Fibroblast of skin of left quadriceps (primary cell): Measurements from ENCODE around the gene KLF4.

ENCODE experiments used
- DNase-seq, 2 experiments: peaks; one replicate each; pipeline ENCODE4 v3.0.0-alpha.2; 2013; ENCODE audit warnings: low read depth in 2 of 2

KLF4 gene

DNA sequence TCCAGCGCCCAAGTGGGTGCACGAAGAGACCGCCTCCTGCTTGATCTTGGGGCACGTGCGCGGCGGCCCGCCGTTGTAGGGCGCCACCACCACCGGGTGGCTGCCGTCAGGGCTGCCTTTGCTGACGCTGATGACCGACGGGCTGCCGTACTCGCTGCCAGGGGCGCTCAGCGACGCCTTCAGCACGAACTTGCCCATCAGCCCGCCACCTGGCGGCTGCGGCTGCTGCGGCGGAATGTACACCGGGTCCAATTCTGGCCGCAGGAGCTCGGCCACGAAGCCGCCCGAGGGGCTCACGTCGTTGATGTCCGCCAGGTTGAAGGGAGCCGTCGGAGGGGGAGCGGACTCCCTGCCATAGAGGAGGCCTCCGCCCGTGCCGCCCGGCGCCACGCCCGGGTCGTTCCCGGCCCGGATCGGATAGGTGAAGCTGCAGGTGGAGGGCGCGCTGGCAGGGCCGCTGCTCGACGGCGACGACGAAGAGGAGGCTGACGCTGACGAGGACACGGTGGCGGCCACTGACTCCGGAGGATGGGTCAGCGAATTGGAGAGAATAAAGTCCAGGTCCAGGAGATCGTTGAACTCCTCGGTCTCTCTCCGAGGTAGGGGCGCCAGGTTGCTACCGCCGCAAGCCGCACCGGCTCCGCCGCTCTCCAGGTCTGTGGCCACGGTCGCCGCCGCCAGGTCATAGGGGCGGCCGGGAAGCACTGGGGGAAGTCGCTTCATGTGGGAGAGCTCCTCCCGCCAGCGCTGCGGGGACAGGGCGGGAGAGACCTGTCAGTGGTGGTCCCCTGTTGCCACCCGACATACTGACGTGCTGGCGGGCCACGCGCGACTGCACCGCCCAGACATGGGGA, 1.8 kb downstream of the KLF4 start:
- DNase-seq: no peak

DNA sequence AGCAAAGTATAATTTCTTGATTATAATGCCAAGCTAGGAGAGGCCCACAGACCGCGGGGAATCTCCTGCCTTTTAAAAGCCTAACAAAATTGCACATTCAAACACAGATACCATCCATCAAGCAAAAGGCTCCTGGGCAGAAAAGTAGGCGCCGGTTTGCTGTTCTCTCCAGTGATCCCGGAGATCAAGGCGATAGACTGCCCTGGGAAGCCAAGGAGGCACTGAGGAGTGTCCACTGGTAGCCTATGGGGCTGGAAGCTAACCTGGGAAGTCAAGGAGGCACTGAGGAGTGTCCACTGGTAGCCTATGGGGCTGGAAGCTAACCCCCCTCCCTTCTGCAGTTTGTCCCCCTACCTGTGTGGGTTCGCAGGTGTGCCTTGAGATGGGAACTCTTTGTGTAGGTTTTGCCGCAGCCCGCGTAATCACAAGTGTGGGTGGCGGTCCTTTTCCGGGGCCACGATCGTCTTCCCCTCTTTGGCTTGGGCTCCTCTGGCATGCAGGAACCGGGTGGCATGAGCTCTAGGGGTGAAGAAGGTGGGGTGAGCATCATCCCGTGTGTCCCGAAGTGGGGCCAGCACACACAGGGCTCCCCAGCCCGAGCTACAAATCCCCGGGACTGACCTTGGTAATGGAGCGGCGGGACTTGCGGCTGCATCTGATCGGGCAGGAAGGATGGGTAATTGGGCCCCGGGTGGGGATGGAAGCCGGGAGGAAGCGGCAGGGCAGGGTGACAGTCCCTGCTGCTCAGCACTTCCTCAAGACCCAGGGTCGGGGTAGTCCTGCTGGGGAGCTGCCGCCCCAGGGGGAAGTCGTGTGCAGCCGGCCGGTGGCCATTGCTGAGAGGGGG, 2.7 kb downstream of the KLF4 start:
- no peak for DNase-seq

DNA sequence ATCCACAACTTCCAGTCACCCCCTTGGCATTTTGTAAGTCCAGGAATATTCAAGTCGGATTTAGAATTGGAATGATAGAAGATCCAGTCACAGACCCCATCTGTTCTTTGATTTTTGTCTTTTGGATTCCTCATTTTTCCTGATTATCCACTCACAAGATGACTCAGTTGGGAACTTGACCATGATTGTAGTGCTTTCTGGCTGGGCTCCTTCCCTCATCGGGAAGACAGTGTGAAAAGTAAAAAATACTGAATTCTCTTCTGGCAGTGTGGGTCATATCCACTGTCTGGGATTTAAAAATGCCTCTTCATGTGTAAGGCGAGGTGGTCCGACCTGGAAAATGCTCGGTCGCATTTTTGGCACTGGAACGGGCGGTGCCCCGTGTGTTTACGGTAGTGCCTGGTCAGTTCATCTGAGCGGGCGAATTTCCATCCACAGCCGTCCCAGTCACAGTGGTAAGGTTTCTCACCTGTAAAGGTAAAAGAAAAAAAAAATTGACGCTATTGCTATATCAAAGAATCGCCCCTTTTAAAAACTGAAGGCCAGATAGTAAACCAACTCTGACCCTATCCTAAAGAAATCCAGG, 4.0 kb downstream of the KLF4 start:
- no peak for DNase-seq

DNA sequence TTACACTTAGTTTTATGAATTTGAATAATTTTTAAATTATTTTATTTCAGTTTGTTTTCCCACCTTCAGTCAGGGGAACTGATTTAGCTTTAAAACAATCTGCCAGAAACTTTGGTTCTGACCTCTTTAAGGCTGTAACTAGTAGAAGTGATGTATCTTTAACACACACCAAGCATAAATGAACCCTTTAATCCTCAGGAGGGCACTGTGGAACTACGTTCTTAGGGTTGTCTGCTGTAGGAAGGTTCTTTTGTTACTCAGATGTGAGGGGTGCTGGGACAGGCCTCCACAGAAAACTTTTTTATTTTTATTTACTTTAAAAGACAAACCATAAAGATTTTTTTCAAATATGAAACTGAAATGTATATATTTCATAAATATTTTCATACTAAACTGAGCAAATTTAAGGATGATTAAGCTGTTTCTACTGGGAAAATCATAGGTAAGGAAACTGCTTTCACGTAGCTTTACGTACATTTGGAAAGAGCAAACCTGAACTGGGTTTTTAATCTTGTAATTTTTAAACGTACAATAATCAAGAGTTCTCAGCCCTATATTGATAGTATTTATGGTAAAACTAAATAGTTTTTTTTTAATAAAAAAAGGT, 5.3 kb downstream of the KLF4 start:
- DNase-seq: peak; percentile 64

DNA sequence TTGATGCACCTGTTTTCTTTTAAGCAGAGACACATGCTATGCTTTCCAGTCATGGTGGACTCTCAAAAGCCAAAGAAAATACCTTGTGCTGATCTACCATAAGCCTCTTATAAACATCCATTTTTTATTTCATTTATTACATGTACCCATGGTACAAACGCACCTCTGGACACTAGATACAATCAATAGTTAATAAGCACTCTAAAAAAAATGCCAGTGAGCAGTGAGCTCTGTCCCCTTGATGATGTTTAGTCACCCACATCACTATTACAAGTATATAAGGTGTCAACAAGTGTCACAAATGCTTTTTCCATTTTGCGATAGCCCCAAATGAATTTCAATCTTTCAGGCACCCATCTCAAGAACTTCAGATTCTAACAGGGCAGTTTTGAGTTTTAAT, 5.9 kb downstream of the KLF4 start:
- no peak for DNase-seq

DNA sequence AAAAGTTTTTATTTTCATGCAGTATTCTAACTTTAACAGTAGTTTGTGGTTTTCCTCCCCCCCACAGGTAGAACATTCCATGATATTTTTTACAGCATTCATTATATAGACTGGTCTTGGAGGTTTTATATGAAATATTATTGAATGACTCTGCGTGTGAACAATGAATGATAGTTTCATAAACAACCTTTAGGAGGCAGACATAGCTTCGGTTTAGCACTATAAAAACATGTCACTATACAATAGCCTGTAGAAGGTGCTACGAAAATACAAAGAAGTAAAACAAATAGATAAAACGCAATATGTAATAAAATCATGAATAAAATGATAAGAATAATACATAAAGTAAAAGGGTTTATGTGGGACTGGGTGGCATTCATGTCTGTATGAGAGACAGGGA, 8.5 kb downstream of the KLF4 start:
- no peak for DNase-seq

DNA sequence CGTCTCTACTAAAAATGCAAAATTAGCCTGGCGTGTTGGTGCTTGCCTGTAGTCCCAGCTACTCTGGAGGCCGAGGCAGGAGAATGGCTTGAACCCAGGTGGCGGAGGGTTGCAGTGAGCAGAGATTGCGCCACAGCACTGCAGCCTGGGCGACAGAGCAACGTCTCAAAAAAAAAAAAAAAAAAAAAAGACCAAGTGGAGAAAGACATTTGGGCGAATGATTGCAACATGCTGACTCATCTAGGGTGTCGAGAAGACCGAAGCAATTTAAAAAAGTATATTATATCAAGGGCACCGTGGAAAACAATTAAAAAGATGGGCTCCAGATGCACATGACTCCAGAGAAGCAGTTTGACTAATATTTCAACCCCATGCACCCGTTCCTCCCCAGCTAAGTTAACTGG, 9.2 kb downstream of the KLF4 start:
- peak; percentile 81 for DNase-seq

DNA sequence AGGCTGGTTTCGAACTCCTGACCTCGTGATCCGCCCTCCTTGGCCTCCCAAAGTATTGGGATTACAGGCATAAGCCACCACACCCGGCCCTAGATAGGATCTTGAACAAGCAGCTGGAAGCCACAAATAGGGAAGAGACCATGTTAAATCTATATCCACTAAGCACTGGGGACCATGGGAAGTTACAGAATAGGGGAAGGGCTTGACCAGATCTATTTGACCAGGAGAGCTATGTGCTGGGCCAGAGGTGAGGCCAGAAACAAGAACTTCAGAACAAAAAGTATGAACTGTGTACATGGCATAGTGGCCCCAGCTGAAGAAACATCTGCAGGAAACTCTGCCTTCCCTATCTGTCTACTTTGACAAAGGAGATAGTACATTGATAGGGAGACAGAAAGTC, 10.8 kb downstream of the KLF4 start:
- no peak for DNase-seq

DNA sequence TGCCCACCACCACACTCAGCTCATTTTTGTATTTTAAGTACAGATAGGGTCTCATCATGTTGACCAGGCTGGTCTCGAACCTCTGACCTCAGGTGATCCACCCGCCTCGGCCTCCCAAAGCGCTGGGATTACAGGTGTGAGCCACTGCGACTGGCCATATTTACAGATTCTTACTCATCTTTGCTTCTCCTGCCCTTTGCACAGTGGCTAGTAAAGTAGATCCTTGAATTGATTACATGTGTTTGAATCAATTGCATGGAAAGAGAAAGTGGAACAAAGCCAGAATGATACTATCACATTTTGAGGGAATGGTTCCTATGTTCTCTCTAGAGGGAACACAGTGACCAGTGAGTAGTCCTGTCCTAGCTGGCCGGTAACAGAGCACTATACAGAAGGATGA, 15.4 kb downstream of the KLF4 start:
- no peak for DNase-seq

DNA sequence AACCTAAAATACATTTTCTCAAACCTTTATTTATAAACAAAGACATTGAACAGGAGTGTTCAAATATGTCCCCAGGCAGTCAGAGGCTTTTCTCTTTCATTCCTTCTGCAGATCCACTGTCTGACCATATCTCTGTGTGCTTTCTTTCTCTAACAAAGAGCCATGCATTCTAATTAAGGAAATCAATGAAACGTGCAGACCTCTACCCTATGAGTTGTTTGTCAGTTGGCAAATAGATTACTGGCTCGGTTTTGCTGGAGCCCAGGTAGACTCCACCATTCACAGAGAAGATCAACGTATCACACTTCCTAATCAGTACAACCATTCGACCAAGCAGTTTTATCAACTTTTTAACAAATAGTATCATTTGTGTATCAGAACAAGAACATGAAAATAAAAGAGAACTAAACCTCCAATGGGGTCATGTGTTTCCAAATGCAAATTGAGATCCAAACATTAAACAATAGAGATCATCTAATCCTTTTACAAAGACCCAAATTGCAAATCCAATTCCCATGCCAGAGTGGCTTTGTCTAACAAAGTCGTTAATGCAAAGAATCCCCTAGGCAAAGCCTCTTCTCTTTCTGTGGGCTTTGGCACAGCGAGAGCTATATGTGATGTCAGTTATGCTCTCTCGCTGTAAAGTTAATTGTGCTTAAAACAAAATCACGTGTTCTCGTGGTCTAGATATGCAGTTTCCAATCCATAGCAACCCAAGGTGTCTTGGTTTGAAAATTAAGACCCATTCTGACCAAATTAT, 16.8 kb downstream of the KLF4 start:
- DNase-seq: no peak

DNA sequence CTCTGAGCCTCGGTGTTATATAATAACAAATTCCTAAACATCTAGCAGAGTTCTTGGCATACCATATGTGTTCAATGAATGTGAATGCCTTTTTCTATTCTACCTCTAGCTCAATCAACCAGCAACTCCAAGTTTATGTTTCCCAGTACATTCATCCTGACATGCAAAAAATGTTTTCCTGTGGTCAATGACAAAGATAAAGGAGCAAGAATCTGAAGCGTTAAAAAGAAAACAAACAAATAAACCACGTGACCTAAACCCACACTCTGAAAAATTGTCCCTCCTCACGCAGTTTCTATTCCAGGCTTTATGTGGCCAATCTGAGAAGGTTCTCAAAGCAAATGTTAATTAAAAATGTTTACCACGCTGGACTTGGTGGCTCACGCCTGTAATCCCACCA, 18.0 kb downstream of the KLF4 start:
- DNase-seq: no peak

DNA sequence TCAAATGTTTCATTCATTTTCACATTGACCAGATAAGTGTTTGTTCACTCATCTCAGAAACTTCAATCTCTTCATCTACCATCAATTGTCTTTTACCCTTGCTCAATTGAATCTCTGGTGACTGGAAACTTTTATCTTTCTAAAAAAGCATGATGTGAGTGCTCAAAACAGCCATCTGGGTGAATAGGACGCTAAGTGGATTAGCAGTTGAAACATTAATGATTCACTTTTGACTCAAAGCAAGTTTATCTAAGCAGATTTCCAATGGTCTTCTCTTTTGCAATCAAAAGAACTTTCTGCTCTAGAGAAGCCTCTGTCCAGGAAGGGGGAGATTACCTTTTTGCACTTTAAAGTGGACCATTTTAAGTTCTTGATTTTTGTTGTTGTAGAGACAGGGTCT, 22.2 kb downstream of the KLF4 start:
- DNase-seq: no peak

DNA sequence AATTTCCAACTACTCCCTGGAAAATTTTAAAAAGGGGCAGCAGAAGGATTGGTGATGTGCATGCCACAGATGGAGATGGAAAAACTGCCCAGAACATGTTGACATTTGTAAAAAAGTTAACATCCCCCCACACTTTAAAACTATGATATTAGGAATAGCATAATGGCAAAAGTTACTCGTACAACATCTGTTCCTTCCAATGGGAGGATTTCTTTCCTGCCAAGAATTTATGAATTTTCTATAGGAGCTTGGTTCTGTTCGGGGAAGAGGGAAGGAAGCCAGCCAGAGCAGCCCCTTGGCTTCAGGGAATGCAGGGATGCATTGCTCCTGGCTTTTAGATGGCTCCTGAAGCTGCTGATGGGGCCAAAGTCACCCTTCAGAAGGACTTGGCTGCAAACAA, 22.7 kb downstream of the KLF4 start:
- no peak for DNase-seq

DNA sequence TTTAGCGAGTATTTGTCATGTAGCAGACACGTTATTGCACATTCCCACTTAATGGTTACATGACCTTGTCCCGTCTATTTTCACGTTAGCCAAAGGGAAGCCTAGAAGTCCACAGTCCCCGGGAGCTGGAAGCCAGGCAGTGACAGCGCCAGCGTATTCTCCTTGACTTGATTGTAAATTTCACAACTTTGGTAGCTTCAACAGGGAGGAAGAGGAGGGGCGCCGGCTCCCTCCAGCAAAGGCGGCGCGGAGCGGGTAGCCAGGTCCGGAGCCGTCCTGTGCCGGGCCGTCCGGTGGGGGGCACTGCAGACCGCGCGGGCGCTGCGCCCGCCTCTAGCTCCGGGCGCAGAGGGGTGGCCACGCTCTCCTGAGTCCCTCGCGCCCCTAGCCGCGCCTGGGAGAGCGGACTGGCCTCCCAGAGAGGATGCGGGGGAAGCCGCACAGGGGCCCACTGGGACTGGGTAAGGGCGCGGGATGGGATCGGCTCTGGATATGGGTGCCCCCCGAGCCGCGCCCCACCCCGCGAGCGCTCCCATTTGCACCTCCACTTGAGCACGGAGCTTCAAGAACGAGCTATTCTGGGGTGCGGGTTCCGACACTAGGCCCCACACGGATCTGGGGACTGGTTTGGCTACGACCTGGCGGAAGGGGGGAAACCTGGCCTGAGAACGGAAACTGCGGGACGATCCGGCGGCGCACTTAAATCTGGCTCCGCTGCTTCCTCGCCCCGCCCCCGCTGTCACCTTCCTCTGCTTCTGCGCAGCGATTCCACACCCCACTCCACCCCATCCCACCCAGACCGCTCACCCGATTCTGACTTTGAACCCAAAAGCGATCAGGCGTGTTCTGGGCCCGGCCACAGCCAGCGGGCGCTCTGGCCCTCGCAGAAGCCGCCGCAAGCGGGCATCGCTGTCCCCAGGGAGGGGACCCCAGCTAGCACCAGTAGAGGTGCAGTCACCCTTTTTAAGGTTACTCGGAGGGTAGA, 23.8 kb downstream of the KLF4 start:
- peak; percentile 32 to 34 for DNase-seq

DNA sequence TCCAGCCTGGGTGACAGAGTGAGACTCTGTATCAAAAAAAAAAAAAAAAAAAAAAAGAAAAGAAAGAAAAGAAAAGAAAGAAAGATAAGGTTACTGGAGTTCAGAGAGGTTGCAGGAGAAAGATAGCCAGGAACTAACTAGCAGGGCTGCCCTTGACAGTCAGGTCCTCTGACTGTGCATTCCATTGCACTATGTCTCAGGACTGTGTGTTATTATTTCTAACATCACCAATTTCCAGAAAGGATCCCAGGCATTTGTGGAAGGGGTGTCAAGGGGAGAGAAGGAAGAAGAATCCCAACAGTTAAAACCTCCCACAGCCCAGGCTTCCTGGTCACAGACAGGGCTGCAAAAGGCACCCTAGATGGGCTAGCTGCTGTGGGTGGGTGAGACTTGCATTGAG, 25.1 kb downstream of the KLF4 start:
- no peak for DNase-seq

DNA sequence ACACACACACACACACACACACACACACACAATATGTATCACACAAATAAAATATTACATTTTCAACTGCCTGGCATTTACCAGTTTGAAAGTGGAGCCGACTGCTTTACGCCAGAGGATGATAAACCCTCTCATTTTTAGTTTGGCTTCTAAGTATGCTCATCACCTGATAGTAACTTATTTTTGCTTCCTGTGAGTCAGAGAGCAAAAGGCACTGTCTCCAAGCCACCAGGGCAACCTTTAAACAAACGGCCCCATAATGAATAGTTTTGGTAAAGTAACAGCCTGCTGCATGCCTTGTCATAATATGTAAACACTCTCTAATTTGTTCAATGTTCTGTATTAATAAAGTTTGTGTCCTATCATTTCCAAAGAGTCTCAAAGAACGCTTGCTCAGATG, 26.9 kb downstream of the KLF4 start:
- DNase-seq: no peak

DNA sequence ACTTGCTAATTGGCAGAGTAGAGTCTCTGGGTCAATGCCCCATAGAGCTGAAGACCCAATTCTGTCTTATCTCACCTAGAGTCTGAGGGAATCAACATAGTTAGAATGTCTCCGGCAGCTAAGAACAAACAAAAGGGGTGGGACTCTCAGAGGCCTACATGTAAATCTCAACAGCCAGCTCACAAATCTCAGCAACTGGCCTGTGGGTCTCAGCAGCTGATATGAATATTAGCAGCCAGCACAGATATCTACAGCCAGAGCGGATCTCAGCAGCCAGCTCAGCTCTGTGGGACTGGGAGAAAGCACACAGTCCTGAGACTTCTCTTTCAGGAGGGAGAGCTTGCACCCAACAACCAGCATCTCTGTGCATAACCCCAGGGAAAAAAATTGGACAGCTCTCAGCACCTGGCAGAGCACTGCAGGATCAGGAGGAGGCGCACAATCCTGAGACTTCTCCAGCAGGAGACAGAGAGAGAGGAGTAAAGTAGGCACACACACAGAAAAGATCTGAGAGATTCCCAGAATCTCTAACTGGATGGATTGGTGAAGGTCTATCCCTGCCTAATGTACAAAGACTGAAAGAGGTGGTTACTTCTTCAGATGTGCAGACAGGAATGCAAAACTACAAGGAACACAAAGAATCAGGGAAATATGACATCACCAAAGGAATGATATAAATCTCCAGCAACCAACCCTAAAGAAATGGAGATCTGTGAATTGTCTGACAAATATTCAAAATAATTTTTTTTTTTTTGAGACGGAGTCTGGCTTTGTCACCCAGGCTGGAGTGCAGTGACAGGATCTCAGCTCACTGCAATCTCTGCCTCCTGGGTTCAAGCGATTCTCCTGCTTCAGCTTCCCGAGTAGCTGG, 29.2 kb downstream of the KLF4 start:
- no peak for DNase-seq

DNA sequence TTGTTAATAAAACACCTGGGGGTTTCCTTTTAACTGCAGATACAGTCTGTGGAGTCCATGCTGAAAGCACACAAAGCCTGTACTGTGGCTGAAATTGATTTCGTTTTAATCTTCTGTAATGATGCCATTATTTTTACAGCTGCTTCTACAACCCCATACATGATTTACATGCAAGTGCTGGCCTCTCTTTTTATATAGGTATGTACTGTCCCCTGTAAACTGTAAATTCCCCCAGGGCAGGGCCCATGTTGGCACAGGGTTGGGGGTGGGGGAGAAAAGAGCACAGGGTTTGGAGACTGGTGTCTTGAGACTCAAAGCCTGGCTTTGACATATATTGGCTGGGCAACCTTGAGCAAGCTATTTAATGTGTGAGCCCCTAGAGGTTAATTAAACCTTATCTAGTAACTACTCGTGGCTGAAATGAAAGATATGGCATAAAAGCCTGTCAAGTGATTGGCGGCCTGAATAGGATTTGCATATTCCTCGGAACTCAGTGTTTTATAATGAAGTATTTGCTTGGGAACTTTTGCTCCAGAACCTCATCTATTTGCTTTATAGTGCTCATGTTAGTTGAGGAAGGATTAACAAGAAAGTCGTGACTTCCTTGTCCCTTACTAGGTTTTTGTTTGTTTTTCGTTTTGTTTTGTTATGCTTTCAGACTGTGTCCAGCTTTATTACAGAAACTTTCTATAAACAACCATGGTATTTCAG, 34.0 kb downstream of the KLF4 start:
- DNase-seq: no peak

DNA sequence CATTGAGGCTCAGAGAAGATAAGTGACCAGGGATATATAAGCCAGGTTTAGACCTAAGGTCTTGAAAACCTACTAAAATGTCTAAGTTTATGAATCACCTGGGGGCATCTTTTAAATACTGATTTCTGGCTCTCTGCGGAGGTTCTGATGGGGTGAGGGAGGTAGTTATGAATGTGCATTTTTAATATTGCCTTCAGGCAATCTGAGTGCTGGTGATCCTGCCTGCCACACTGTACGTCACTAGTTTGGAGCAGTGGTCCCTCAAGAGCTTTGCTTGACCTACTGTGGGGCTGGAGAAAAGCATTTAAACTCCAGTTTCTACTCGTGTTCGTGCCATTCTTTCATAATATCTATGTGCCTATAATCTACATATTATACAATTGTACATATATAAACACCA, 36.1 kb downstream of the KLF4 start:
- DNase-seq: no peak
